HepG2 (cell line): ENCODE results near the gene YKT6. TPM values are rescaled to one million over a fixed set of nuclear protein-coding genes. Genes with fewer than 3 reads are reported as not detected.

Experiments
- ASH2L ChIP-seq: fragments of 300-600, 200-600 bp; sonication (generic); IDR thresholded peaks from 2 replicates; pipeline ENCODE4 v1.7.0; 2017; ENCODE audit warnings: low read depth, mild to moderate bottlenecking, moderate library complexity, mixed read lengths, low read length; ENCODE audit not compliant: insufficient read length
- ELF3 ChIP-seq: IDR thresholded peaks from 2 replicates; pipeline ENCODE4 v1.6.1; 2016; ENCODE audit warnings: missing genetic modification reagents, missing compliant biosample characterization
- HMG20A ChIP-seq: IDR thresholded peaks from 2 replicates; pipeline ENCODE4 v1.6.1; 2016; ENCODE audit warnings: borderline replicate concordance
- HOXA5 ChIP-seq: sonication (generic); formaldehyde crosslinking; IDR thresholded peaks from 2 replicates; pipeline ENCODE4 v1.4.0; 2020; ENCODE audit warnings: missing genetic modification reagents
- LRRFIP1 ChIP-seq: sonication (generic); formaldehyde crosslinking; conservative IDR thresholded peaks from 2 replicates; pipeline ENCODE4 v1.4.0; 2020; ENCODE audit warnings: missing genetic modification reagents
- MATR3 ChIP-seq: sonication (generic); formaldehyde crosslinking; IDR thresholded peaks from 2 replicates; pipeline ENCODE4 v1.4.0; 2020; ENCODE audit warnings: missing genetic modification reagents
- MIER2 ChIP-seq: IDR thresholded peaks from 2 replicates; pipeline ENCODE4 v1.6.1; 2016; ENCODE audit warnings: missing biosample characterization, missing genetic modification reagents
- NR2F6 ChIP-seq, 2 experiments: IDR thresholded peaks; 2 replicates each; pipeline ENCODE4 v1.6.1; 2016; ENCODE audit warnings: antibody characterized with exemption in 1 of 2, mild to moderate bottlenecking in 1 of 2
- REPIN1 ChIP-seq: sonication (generic); formaldehyde crosslinking; IDR thresholded peaks from 2 replicates; pipeline ENCODE4 v1.8.0; 2022; ENCODE audit warnings: missing genetic modification reagents, low read depth, mild to moderate bottlenecking, borderline replicate concordance
- RFX1 ChIP-seq: fragments of 450-650 bp; IDR thresholded peaks from 2 replicates; pipeline ENCODE4 v1.6.1; 2017
- RFXAP ChIP-seq: sonication (generic); formaldehyde crosslinking; IDR thresholded peaks from 2 replicates; pipeline ENCODE4 v1.4.0; 2020; ENCODE audit warnings: missing genetic modification reagents, borderline replicate concordance
- SRSF4 ChIP-seq: fragments of 200-400 bp; formaldehyde crosslinking; IDR thresholded peaks from one replicate; pipeline ENCODE4 v1.6.1; 2018; ENCODE audit warnings: mild to moderate bottlenecking, low read depth, low read length, moderate library complexity; ENCODE audit not compliant: poor library complexity, severe bottlenecking
- SRY ChIP-seq: sonication (generic); formaldehyde crosslinking; IDR thresholded peaks from 2 replicates; pipeline ENCODE4 v1.8.0; 2022; ENCODE audit warnings: mild to moderate bottlenecking, missing genetic modification reagents
- U2AF2 ChIP-seq: fragments of 200-400 bp; formaldehyde crosslinking; IDR thresholded peaks from 2 replicates; pipeline ENCODE4 v1.6.1; 2017; ENCODE audit warnings: low read depth, mild to moderate bottlenecking, low read length
- ZBTB21 ChIP-seq: sonication (generic); formaldehyde crosslinking; IDR thresholded peaks from 2 replicates; pipeline ENCODE4 v1.4.0; 2020; ENCODE audit warnings: missing genetic modification reagents
- ZMAT5 ChIP-seq: sonication (generic); formaldehyde crosslinking; IDR thresholded peaks from 2 replicates; pipeline ENCODE4 v1.5.0; 2020; ENCODE audit warnings: mild to moderate bottlenecking, low read depth, missing genetic modification reagents, borderline replicate concordance
- ZNF276 ChIP-seq: sonication (generic); formaldehyde crosslinking; IDR thresholded peaks from 2 replicates; pipeline ENCODE4 v1.4.0; 2020; ENCODE audit warnings: mild to moderate bottlenecking, low read depth, missing genetic modification reagents
- ZNF383 ChIP-seq: sonication (generic); formaldehyde crosslinking; IDR thresholded peaks from 2 replicates; pipeline ENCODE4 v1.4.0; 2020; ENCODE audit warnings: missing genetic modification reagents, mild to moderate bottlenecking, borderline replicate concordance
- ZNF501 ChIP-seq: sonication (generic); formaldehyde crosslinking; IDR thresholded peaks from 2 replicates; pipeline ENCODE4 v1.5.1; 2020; ENCODE audit warnings: mild to moderate bottlenecking, moderate library complexity, missing genetic modification reagents
- ZSCAN31 ChIP-seq: sonication (generic); formaldehyde crosslinking; IDR thresholded peaks from 2 replicates; pipeline ENCODE4 v1.5.0; 2020; ENCODE audit warnings: low read depth, mild to moderate bottlenecking, missing genetic modification reagents
- polyA plus RNA-seq, 8 experiments: library from polyadenylated mRNA; depleted of rRNA in 3 of 8; stranded (reverse) in 7 of 8; unstranded in 1 of 8; fragments of >200 nt; fragmentation: Illumina TruSeq in 4 of 8; extraction: Trizol in 4 of 8; gene quantifications; 2 replicates each; pipeline versions ENCODE4 v1.2.1 to v1.2.3, GENCODE V29; 2011 to 2016; ENCODE audit warnings: low read depth in 4 of 8, missing spikeins in 1 of 8, mixed read lengths in 1 of 8; ENCODE audit not compliant: insufficient read depth in 1 of 8
- total RNA-seq, 5 experiments: library from RNA; depleted of rRNA; stranded (reverse); fragments of >200 nt; fragmentation: Illumina TruSeq; extraction: Trizol; gene quantifications; 2 replicates each; pipeline ENCODE4 v1.2.3, GENCODE V29; 2016; ENCODE audit warnings: low read depth in 1 of 5
- TF ChIP-seq, protein P1 (sequence below): IDR thresholded peaks from 2 replicates; pipeline ENCODE4 v1.6.1; 2012; ENCODE audit warnings: inconsistent platforms
- TF ChIP-seq, protein P2 (sequence below): IDR thresholded peaks from 2 replicates; pipeline ENCODE4 v1.6.1; 2016
- TF ChIP-seq, protein P3 (sequence below): IDR thresholded peaks from 2 replicates; pipeline ENCODE4 v1.6.1; 2016; ENCODE audit warnings: missing biosample characterization, missing genetic modification reagents, low read depth

The YKT6 gene
- total and polyA plus RNA-seq, 2 of the 13 experiments (the other 11 are each of a cell fraction or from before 2014, with no cell fraction given) = 52.2 to 60.3 TPM

GRCh38 chr7:44221231-44221791 lies 20.5 kb downstream of the YKT6 start (continued):
- no peak for TF ChIP-seq LRRFIP1
- no peak for TF ChIP-seq HMG20A (CRISPR knock-in tag)
- TF ChIP-seq, protein P1, sequence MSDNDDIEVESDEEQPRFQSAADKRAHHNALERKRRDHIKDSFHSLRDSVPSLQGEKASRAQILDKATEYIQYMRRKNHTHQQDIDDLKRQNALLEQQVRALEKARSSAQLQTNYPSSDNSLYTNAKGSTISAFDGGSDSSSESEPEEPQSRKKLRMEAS = peak; percentile 99
- no peak for TF ChIP-seq ZBTB21 (CRISPR knock-in tag)
- TF ChIP-seq SRY (CRISPR knock-in tag) = peak; percentile 87
- TF ChIP-seq RFX1 = no peak
- no peak for TF ChIP-seq MATR3 (CRISPR knock-in tag)
- TF ChIP-seq ASH2L = no peak
- no peak for TF ChIP-seq ZMAT5 (CRISPR knock-in tag)
- no peak for TF ChIP-seq SRSF4
- TF ChIP-seq HOXA5 (CRISPR knock-in tag) = peak; percentile 79
- TF ChIP-seq NR2F6 (IDR thresholded peaks at IDR 0.05) = no peak
- peak; percentile 56; the same call in 1 of the 2 replicates for TF ChIP-seq NR2F6 (CRISPR knock-in tag; IDR thresholded peaks at IDR 0.05)
- TF ChIP-seq, protein P2, sequence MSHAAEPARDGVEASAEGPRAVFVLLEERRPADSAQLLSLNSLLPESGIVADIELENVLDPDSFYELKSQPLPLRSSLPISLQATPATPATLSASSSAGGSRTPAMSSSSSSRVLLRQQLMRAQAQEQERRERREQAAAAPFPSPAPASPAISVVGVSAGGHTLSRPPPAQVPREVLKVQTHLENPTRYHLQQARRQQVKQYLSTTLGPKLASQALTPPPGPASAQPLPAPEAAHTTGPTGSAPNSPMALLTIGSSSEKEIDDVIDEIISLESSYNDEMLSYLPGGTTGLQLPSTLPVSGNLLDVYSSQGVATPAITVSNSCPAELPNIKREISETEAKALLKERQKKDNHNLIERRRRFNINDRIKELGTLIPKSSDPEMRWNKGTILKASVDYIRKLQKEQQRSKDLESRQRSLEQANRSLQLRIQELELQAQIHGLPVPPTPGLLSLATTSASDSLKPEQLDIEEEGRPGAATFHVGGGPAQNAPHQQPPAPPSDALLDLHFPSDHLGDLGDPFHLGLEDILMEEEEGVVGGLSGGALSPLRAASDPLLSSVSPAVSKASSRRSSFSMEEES = peak; percentile 76; the same call in 1 of the 2 replicates
- TF ChIP-seq U2AF2 = no peak
- TF ChIP-seq ZNF276 (CRISPR knock-in tag) = peak; percentile 75
- TF ChIP-seq MIER2 = no peak
- TF ChIP-seq REPIN1 (CRISPR knock-in tag) = peak; percentile 74; the same call in 1 of the 2 replicates
- TF ChIP-seq, protein P3, sequence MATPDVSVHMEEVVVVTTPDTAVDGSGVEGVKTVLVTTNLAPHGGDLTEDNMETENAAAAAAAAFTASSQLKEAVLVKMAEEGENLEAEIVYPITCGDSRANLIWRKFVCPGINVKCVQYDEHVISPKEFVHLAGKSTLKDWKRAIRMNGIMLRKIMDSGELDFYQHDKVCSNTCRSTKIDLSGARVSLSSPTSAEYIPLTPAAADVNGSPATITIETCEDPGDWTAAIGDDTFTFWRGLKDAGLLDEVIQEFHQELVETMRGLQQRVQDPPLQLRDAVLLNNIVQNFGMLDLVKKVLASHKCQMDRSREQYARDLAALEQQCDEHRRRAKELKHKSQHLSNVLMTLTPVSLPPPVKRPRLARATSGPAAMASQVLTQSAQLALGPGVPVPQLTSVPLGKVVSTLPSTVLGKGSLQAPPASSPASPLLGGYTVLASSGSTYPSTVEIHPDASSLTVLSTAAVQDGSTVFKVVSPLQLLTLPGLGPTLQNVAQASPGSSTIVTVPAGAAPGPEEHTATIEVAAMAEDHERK (CRISPR knock-in tag) = no peak
- peak; percentile 32; the same call in 1 of the 2 replicates for TF ChIP-seq ZSCAN31 (CRISPR knock-in tag)
- TF ChIP-seq RFXAP (CRISPR knock-in tag) = peak; percentile 64; the same call in 1 of the 2 replicates
- 0 out of 2 replicates have a peak, but pooled peaks have one; percentile 45 for TF ChIP-seq ZNF501 (CRISPR knock-in tag)
- TF ChIP-seq ELF3 (CRISPR knock-in tag) = peak; percentile 83
- TF ChIP-seq ZNF383 (CRISPR knock-in tag) = no peak
